Activated naive CD8-positive, alpha-beta T cell treated with anti-CD3 and anti-CD28 coated beads, Interleukin-2, amount 10 ng/mL, durations not matched to agents 7 days and 5 days (primary cell): ENCODE measurements around the gene MRPL21. TPM values are rescaled to one million over a fixed set of nuclear protein-coding genes. Genes with fewer than 3 reads are reported as not detected.

Experiments
- ATAC-seq: fragments of 150-1000 bp; cut with Tn5 transposase; one replicate; pipeline ENCODE4 v1.10.0; 2021; ENCODE audit warnings: low read depth, moderate library complexity
- POLR2A ChIA-PET: fragments of 350-600 bp; sonication (Branson Sonifier 250); formaldehyde crosslinking; loops from one replicate; lab custom pipeline; 2021; ENCODE audit warnings: antibody characterized with exemption; lab: Charles Lee
- DNase-seq: peaks from one replicate; pipeline ENCODE4 v3.0.0; 2021
- H3K27ac Mint-ChIP-seq: one replicate; pipeline ENCODE4 v1.8.0; 2022; ENCODE audit warnings: mild to moderate bottlenecking, mixed read lengths
- H3K27me3 Mint-ChIP-seq: one replicate; pipeline ENCODE4 v1.8.0; 2022; ENCODE audit warnings: mild to moderate bottlenecking, moderate library complexity, mixed read lengths
- H3K36me3 Mint-ChIP-seq: one replicate; pipeline ENCODE4 v1.8.0; 2021; ENCODE audit warnings: mild to moderate bottlenecking, mixed read lengths
- H3K4me1 Mint-ChIP-seq: one replicate; pipeline ENCODE4 v1.8.0; 2021; ENCODE audit warnings: mixed read lengths
- H3K4me3 Mint-ChIP-seq: one replicate; pipeline ENCODE4 v1.8.0; 2022; ENCODE audit warnings: mild to moderate bottlenecking, moderate library complexity, mixed read lengths
- H3K9me3 Mint-ChIP-seq: one replicate; pipeline ENCODE4 v1.8.0; 2021; ENCODE audit warnings: mixed read lengths
- total RNA-seq, 2 experiments: library from RNA; stranded (reverse); gene quantifications; one replicate each; pipeline ENCODE4 v1.2.3, GENCODE V29; 2021

MRPL21 gene
- total RNA-seq: 10 to 100 TPM; 46.9 to 49.3 TPM

GRCh38 chr11:68903288-68904247 lies at the start of gene MRPL21, which contains the start of gene IGHMBP2:
MRPL21 (minus strand) TSS chr11:68903832; CDS start chr11:68903810, 22 bp downstream.
IGHMBP2 (plus strand) TSS chr11:68903891; CDS start chr11:68903953, 62 bp downstream.
- Mint-ChIP-seq H3K4me1 (peaks cover 29% of the 10 kb centered on the region), H3K9me3 (no peaks in the 10 kb centered on the region), H3K27me3 (no peaks in the 10 kb centered on the region), H3K27ac (peak within 1 kb of the TSS; percentile 90), H3K36me3 (peaks cover 1% of the 10 kb centered on the region), H3K4me3 (peak within 1 kb of the TSS; percentile 96)
- POLR2A ChIA-PET: interaction anchor here (0.6 to 2.3 kb wide), 4 partner anchors 59 to 658 kb away, joined by 3 to 9 read pairs (median 6); partner anchors contain the start of genes CPT1A and TPCN2
- DNase-seq: peak; percentile 93
- peak; percentile 92 for ATAC-seq

- Mint-ChIP-seq H3K4me3 (no peak overlapping the region), H3K27ac (no peak overlapping the region), H3K9me3 (no peaks in the 10 kb centered on the region), H3K4me1 (no peaks in the 10 kb centered on the region), H3K27me3 (no peaks in the 10 kb centered on the region), H3K36me3 (no peaks in the 10 kb centered on the region)
- POLR2A ChIA-PET: no interaction called here
- DNase-seq (no peak), ATAC-seq (no peak)
Measured at GRCh38 chr11:68950762-68951161, 47.1 kb upstream of the MRPL21 start.

- H3K4me3 Mint-ChIP-seq: no peak overlapping the region
- H3K4me1 Mint-ChIP-seq: no peaks in the 10 kb centered on the region
- H3K27me3 Mint-ChIP-seq: no peaks in the 10 kb centered on the region
- ATAC-seq (no peak), DNase-seq (no peak)
- H3K36me3 Mint-ChIP-seq: no peaks in the 10 kb centered on the region
- no peak overlapping the region for H3K27ac Mint-ChIP-seq
- POLR2A ChIA-PET: no interaction called here
- no peaks in the 10 kb centered on the region for H3K9me3 Mint-ChIP-seq
Measured at GRCh38 chr11:68950270-68950669, 46.6 kb upstream of the MRPL21 start.

GRCh38 chr11:68948935-68949334 lies 45.3 kb upstream of the MRPL21 start:
- Mint-ChIP-seq H3K9me3 (no peaks in the 10 kb centered on the region), H3K36me3 (no peaks in the 10 kb centered on the region), H3K4me3 (no peak overlapping the region), H3K27ac (no peak overlapping the region), H3K27me3 (no peaks in the 10 kb centered on the region), H3K4me1 (no peaks in the 10 kb centered on the region)
- ATAC-seq: no peak
- no peak for DNase-seq
- POLR2A ChIA-PET: no interaction called here

- Mint-ChIP-seq H3K27me3 (no peaks in the 10 kb centered on the region), H3K27ac (no peak overlapping the region), H3K9me3 (no peaks in the 10 kb centered on the region), H3K4me1 (no peaks in the 10 kb centered on the region), H3K36me3 (no peaks in the 10 kb centered on the region), H3K4me3 (no peak overlapping the region)
- DNase-seq (no peak), ATAC-seq (no peak)
- POLR2A ChIA-PET: no interaction called here
Measured at GRCh38 chr11:68948496-68948895, 44.9 kb upstream of the MRPL21 start.

- POLR2A ChIA-PET: no interaction called here
- H3K27me3 Mint-ChIP-seq: no peaks in the 10 kb centered on the region
- H3K36me3 Mint-ChIP-seq: no peaks in the 10 kb centered on the region
Measured at GRCh38 chr11:68947151-68947550, 43.5 kb upstream of the MRPL21 start.

GRCh38 chr11:68946416-68947090 lies 42.9 kb upstream of the MRPL21 start:
- Mint-ChIP-seq H3K4me3 (no peak overlapping the region), H3K27ac (no peak overlapping the region), H3K36me3 (no peaks in the 10 kb centered on the region), H3K9me3 (no peaks in the 10 kb centered on the region), H3K27me3 (no peaks in the 10 kb centered on the region), H3K4me1 (no peaks in the 10 kb centered on the region)
- POLR2A ChIA-PET: no interaction called here
- DNase-seq (no peak), ATAC-seq (no peak)

More at GRCh38 chr11:68947151-68947550, 43.5 kb upstream of the MRPL21 start:
- Mint-ChIP-seq H3K27ac (no peak overlapping the region), H3K9me3 (no peaks in the 10 kb centered on the region), H3K4me1 (no peaks in the 10 kb centered on the region), H3K4me3 (no peak overlapping the region)
- no peak for ATAC-seq
- DNase-seq: no peak

- Mint-ChIP-seq H3K27me3 (no peaks in the 10 kb centered on the region), H3K36me3 (no peaks in the 10 kb centered on the region), H3K27ac (no peak overlapping the region), H3K9me3 (no peaks in the 10 kb centered on the region), H3K4me1 (no peaks in the 10 kb centered on the region), H3K4me3 (no peak overlapping the region)
- ATAC-seq (no peak), DNase-seq (no peak)
- POLR2A ChIA-PET: no interaction called here
Measured at GRCh38 chr11:68942751-68943271, 39.2 kb upstream of the MRPL21 start.

GRCh38 chr11:68942095-68942620 lies 38.5 kb upstream of the MRPL21 start:
- Mint-ChIP-seq H3K9me3 (no peaks in the 10 kb centered on the region), H3K27ac (no peak overlapping the region), H3K36me3 (no peaks in the 10 kb centered on the region), H3K4me3 (no peak overlapping the region), H3K27me3 (no peaks in the 10 kb centered on the region), H3K4me1 (no peaks in the 10 kb centered on the region)
- no peak for DNase-seq
- ATAC-seq: no peak
- POLR2A ChIA-PET: interaction anchor here (0.6 kb wide), 1 partner anchor 975 kb away, joined by 4 read pairs; no protein-coding TSS in a partner anchor

GRCh38 chr11:68941324-68942094 lies 37.9 kb upstream of the MRPL21 start:
- POLR2A ChIA-PET: interaction anchor here (0.6 kb wide), 1 partner anchor 975 kb away, joined by 4 read pairs; no protein-coding TSS in a partner anchor
- Mint-ChIP-seq H3K36me3 (no peaks in the 10 kb centered on the region), H3K27ac (no peak overlapping the region), H3K4me3 (no peak overlapping the region), H3K27me3 (no peaks in the 10 kb centered on the region), H3K9me3 (no peaks in the 10 kb centered on the region), H3K4me1 (no peaks in the 10 kb centered on the region)
- ATAC-seq (no peak), DNase-seq (no peak)

- DNase-seq (no peak), ATAC-seq (no peak)
- POLR2A ChIA-PET: no interaction called here
- Mint-ChIP-seq H3K27me3 (no peaks in the 10 kb centered on the region), H3K4me3 (no peak overlapping the region), H3K27ac (no peak overlapping the region), H3K9me3 (no peaks in the 10 kb centered on the region), H3K4me1 (no peaks in the 10 kb centered on the region), H3K36me3 (no peaks in the 10 kb centered on the region)
Measured at GRCh38 chr11:68940651-68941323, 37.2 kb upstream of the MRPL21 start.
